Body of pancreas (tissue), 4 donors: ENCODE measurements around the gene ATAD3B. TPM values are rescaled to one million over a fixed set of nuclear protein-coding genes. Genes with fewer than 3 reads are reported as not detected.

Source experiments
- ATAC-seq: fragments of 150-250 bp; one replicate; pipeline ENCODE4 v1.9.1; 2016
- DNase-seq, 4 donors: peaks; one replicate each; pipeline ENCODE4 v3.0.0-alpha.2; 2019
- H3K27ac ChIP-seq, 4 donors: fragments of 200-600 bp; sonication (generic); 1 replicate in 3 of 4; 2 replicates in 1 of 4; pipeline versions ENCODE4 v1.5.1 to v1.6.1; 2016 to 2019; ENCODE audit warnings: mild to moderate bottlenecking in 1 of 4, mixed read lengths in 1 of 4, moderate library complexity in 1 of 4
- H3K27me3 ChIP-seq, 2 donors: fragments of 200-600 bp; sonication (generic); one replicate each; pipeline ENCODE4 v1.6.0; 2016; ENCODE audit warnings: mild to moderate bottlenecking in 1 of 2
- H3K36me3 ChIP-seq, 2 donors: fragments of 200-600 bp; sonication (generic); replicated peaks in 1 of 2; 2 replicates each; pipeline ENCODE4 v1.5.1; 2016; ENCODE audit warnings: low read depth in 2 of 2; ENCODE audit not compliant: insufficient read depth in 1 of 2
- H3K4me1 ChIP-seq: fragments of 200-600 bp; sonication (generic); one replicate; pipeline ENCODE4 v1.6.0; 2016
- H3K4me3 ChIP-seq, 2 donors: fragments of 200-600 bp; sonication (generic); 1 replicate in 1 of 2; 2 replicates in 1 of 2; pipeline ENCODE4 v1.5.1; 2016 to 2019
- H3K9me3 ChIP-seq, 3 donors: fragments of 200-600 bp; sonication (generic); 1 replicate in 2 of 3; 2 replicates in 1 of 3; pipeline ENCODE4 v1.5.1; 2016
- CTCF ChIP-seq, 7 experiments: fragments of 450-650 bp in 4 of 7; fragments of 200-600 bp in 3 of 7; sonication (generic) in 3 of 7; IDR thresholded peaks; one replicate each; pipeline ENCODE4 v1.5.1; 2016 to 2019; ENCODE audit warnings: antibody characterized with exemption in 7 of 7
- POLR2A ChIP-seq, 3 donors: fragments of 450-650 bp; IDR thresholded peaks; one replicate each; pipeline ENCODE4 v1.6.1; 2016; ENCODE audit warnings: antibody characterized with exemption in 3 of 3, mild to moderate bottlenecking in 2 of 3
- WGBS, 2 donors: methylation state at CpG; one replicate each; pipeline ENCODE4 v1.1.5; 2017; 5-methylcytosine and 5-hydroxymethylcytosine counted together
- intact Hi-C: fragments of 100-400 bp; cut with DNase I; formaldehyde crosslinking; loops from one replicate; pipeline ENCODE4 v1.15.1; 2023
- total RNA-seq, 2 donors: library from RNA; depleted of rRNA; stranded (reverse); fragments of >200 nt; gene quantifications; one replicate each; pipeline ENCODE4 v1.1.0, GENCODE V29; 2016

The ATAD3B gene
- total RNA-seq, 2 donors from 2014 or later = 16.6 to 37.2 TPM

GRCh38 chr1:1541956-1542765 lies 70.6 kb downstream of the ATAD3B start:
- peaks cover 0 to 2% of the 10 kb centered on the region in 2 donors for H3K36me3 ChIP-seq
- ATAC-seq = no peak
- no peaks in the 10 kb centered on the region for H3K9me3 ChIP-seq
- no peak overlapping the region for H3K4me3 ChIP-seq
- WGBS, 2 donors = 91 to 95% methylated on average over 31 to 34 of the region's 37 CpGs
- TF ChIP-seq POLR2A (IDR thresholded peaks at IDR 0.05) = no peak
- no peak for TF ChIP-seq CTCF (IDR thresholded peaks at IDR 0.05)
- intact Hi-C loops = no loop called here
- no peak for DNase-seq
- H3K4me1 ChIP-seq = peaks cover 12% of the 10 kb centered on the region
- H3K27me3 ChIP-seq = no peaks in the 10 kb centered on the region
- H3K27ac ChIP-seq = no peak overlapping the region

- H3K27ac ChIP-seq = no peak overlapping the region
- no peaks in the 10 kb centered on the region for H3K27me3 ChIP-seq
- H3K36me3 ChIP-seq = peaks cover 0 to 2% of the 10 kb centered on the region in 2 donors
- ATAC-seq (no peak), DNase-seq (peak in 1 of 4 donors; percentile 30)
- intact Hi-C loops = no loop called here
- peaks cover 12% of the 10 kb centered on the region for H3K4me1 ChIP-seq
- no peak overlapping the region for H3K4me3 ChIP-seq
- TF ChIP-seq CTCF (IDR thresholded peaks at IDR 0.05) (no peak), POLR2A (IDR thresholded peaks at IDR 0.05) (no peak)
- H3K9me3 ChIP-seq = no peaks in the 10 kb centered on the region
- 87 to 95% methylated on average over 43 to 45 of the region's 45 CpGs for WGBS, 2 donors
Observed at GRCh38 chr1:1542766-1543705, 71.5 kb downstream of the ATAD3B start.

GRCh38 chr1:1543706-1544099 lies 72.1 kb downstream of the ATAD3B start:
- 71 to 85% methylated on average over 12 to 18 of the region's 19 CpGs for WGBS, 2 donors
- TF ChIP-seq POLR2A (IDR thresholded peaks at IDR 0.05) (no peak), CTCF (IDR thresholded peaks at IDR 0.05) (no peak)
- Histone ChIP-seq H3K4me3 (no peak overlapping the region), H3K4me1 (peaks cover 12% of the 10 kb centered on the region), H3K27ac (no peak overlapping the region), H3K27me3 (no peaks in the 10 kb centered on the region), H3K9me3 (no peaks in the 10 kb centered on the region), H3K36me3 (peaks cover 0 to 2% of the 10 kb centered on the region in 2 donors)
- ATAC-seq (no peak), DNase-seq (peak in 3 of 4 donors; percentile 22 to 75 (median 66))
- intact Hi-C loops = no loop called here

GRCh38 chr1:1544544-1544943 lies 73.0 kb downstream of the ATAD3B start:
- DNase-seq (no peak), ATAC-seq (no peak)
- peaks cover 0 to 2% of the 10 kb centered on the region in 2 donors for H3K36me3 ChIP-seq
- H3K4me1 ChIP-seq = peaks cover 6% of the 10 kb centered on the region
- no peak overlapping the region for H3K27ac ChIP-seq
- no peaks in the 10 kb centered on the region for H3K27me3 ChIP-seq
- 94 to 95% methylated on average over 8 to 10 of the region's 10 CpGs for WGBS, 2 donors
- intact Hi-C loops = no loop called here
- no peak overlapping the region for H3K4me3 ChIP-seq
- TF ChIP-seq CTCF (IDR thresholded peaks at IDR 0.05) = no peak
- no peak for TF ChIP-seq POLR2A (IDR thresholded peaks at IDR 0.05)
- no peaks in the 10 kb centered on the region for H3K9me3 ChIP-seq

Other genes starting within 250 kb of the ATAD3B start
- gene SDF4, start 239.8 kb upstream of the ATAD3B start, total RNA-seq = 10 to 100 TPM; 89.2 to 97.6 TPM
- 10 to 100 TPM; 18.4 to 35.6 TPM for gene B3GALT6, start 239.5 kb upstream of the ATAD3B start, total RNA-seq
- gene C1QTNF12, start 225.0 kb upstream of the ATAD3B start, total RNA-seq = not detected
- gene UBE2J2, start 197.9 kb upstream of the ATAD3B start, total RNA-seq = 10 to 100 TPM; 23.6 to 39.2 TPM
- 1 to 10 TPM; 4.0 to 4.2 TPM for gene SCNN1D, start 191.3 kb upstream of the ATAD3B start, total RNA-seq
- 10 to 100 TPM; 37.9 to 53.7 TPM for gene ACAP3, start 163.8 kb upstream of the ATAD3B start, total RNA-seq
- 10 to 100 TPM; 20.2 to 20.8 TPM for gene PUSL1, start 163.2 kb upstream of the ATAD3B start, total RNA-seq
- gene INTS11, start 147.1 kb upstream of the ATAD3B start, total RNA-seq = 100 to 1,000 TPM in 1 of 2 donors, 10 to 100 TPM in 1; 89.0 to 189 TPM
- gene CPTP, start 147.0 kb upstream of the ATAD3B start, total RNA-seq = 10 to 100 TPM; 15.6 to 33.0 TPM
- under 1 TPM in 1 of 2 donors, not detected in 1; 0.26 TPM for gene TAS1R3, start 140.5 kb upstream of the ATAD3B start, total RNA-seq
- gene DVL1, start 122.3 kb upstream of the ATAD3B start, total RNA-seq = 10 to 100 TPM; 58.1 to 84.4 TPM
- gene MXRA8, start 113.2 kb upstream of the ATAD3B start, total RNA-seq = 10 to 100 TPM; 23.3 to 48.5 TPM
- gene AURKAIP1, start 96.6 kb upstream of the ATAD3B start, total RNA-seq = 10 to 100 TPM; 79.4 to 93.7 TPM
- gene CCNL2, start 72.4 kb upstream of the ATAD3B start, total RNA-seq = 100 to 1,000 TPM; 225 to 246 TPM
- 10 to 100 TPM; 72.8 to 85.9 TPM for gene MRPL20, start 64.5 kb upstream of the ATAD3B start, total RNA-seq
- 10 to 100 TPM; 11.2 to 15.5 TPM for gene ANKRD65, start 50.5 kb upstream of the ATAD3B start, total RNA-seq
- gene VWA1, start 36.1 kb upstream of the ATAD3B start, total RNA-seq = 10 to 100 TPM; 47.1 to 55.5 TPM
- gene ATAD3C, start 22.1 kb upstream of the ATAD3B start, total RNA-seq = 1 to 10 TPM; 1.6 to 2.3 TPM
- 10 to 100 TPM; 15.8 to 20.8 TPM for gene ATAD3A, start 40.4 kb downstream of the ATAD3B start, total RNA-seq
- gene TMEM240, start 68.9 kb downstream of the ATAD3B start, total RNA-seq = 1 to 10 TPM; 1.0 to 3.6 TPM
- 100 to 1,000 TPM in 1 of 2 donors, 10 to 100 TPM in 1; 82.1 to 113 TPM for gene SSU72, start 103.1 kb downstream of the ATAD3B start, total RNA-seq
- 1 to 10 TPM; 1.3 to 2.3 TPM for gene FNDC10, start 128.4 kb downstream of the ATAD3B start, total RNA-seq
- gene MIB2, start 143.7 kb downstream of the ATAD3B start, total RNA-seq = 100 to 1,000 TPM in 1 of 2 donors, 10 to 100 TPM in 1; 57.6 to 101 TPM
- gene MMP23B, start 160.4 kb downstream of the ATAD3B start, total RNA-seq = 1 to 10 TPM in 1 of 2 donors, under 1 TPM in 1; 0.99 to 1.8 TPM
- gene CDK11B, start 187.2 kb downstream of the ATAD3B start, total RNA-seq = 10 to 100 TPM; 14.5 to 45.5 TPM
- gene SLC35E2B, start 221.0 kb downstream of the ATAD3B start, total RNA-seq = 10 to 100 TPM; 30.6 to 56.7 TPM